ENCODE data around the gene UBAP2L. TPM values are rescaled to one million over a fixed set of nuclear protein-coding genes. Genes with fewer than 3 reads are reported as not detected.

Gene UBAP2L
- total and polyA plus RNA-seq, 9 of the 15 experiments (the other 6 are each of a cell fraction or from before 2014, with no cell fraction given): 75.0 to 245 (median 119) TPM

GRCh38 chr1:154207262-154207661, 13.5 kb upstream of the UBAP2L start:
- POLR2A ChIA-PET: interaction anchor here (0.6 to 1.7 kb wide), 10 partner anchors 8 to 217 kb away, joined by 3 to 5 read pairs (median 4); partner anchors contain the start of gene UBAP2L

More at GRCh38 chr1:154207262-154207661, 13.5 kb upstream of the UBAP2L start:
- Histone ChIP-seq H3K9me3 (replicated peaks; ENCODE audit: control insufficient read depth, insufficient read depth, low read depth, low read length) (no peaks in the 10 kb centered on the region), H3K4me3 (no peak overlapping the region), H3K4me2 (ENCODE audit: insufficient read depth, low read length) (no peak overlapping the region), H3K9me1 (ENCODE audit: control insufficient read depth, insufficient read depth, low read length) (no peaks in the 10 kb centered on the region), H4K20me1 (replicated peaks; ENCODE audit: control insufficient read depth, insufficient read depth, low read length) (no peaks in the 10 kb centered on the region; the same call in 1 of the 2 replicates), H3K79me2 (ENCODE audit: control insufficient read depth, insufficient read depth, low read length) (no peaks in the 10 kb centered on the region), H3K9ac (ENCODE audit: insufficient read depth in 1 of 2, low read depth in 2 of 2, low read length in 2 of 2) (no peak overlapping the region), H3K27ac (ENCODE audit: extremely low read depth, low read depth, low read length) (no peak overlapping the region), H3K27me3 (ENCODE audit: control insufficient read depth in 2 of 2, insufficient read depth in 2 of 2, low read length in 2 of 2) (no peaks in the 10 kb centered on the region), H3K4me1 (replicated peaks in 1 of 2; ENCODE audit: control insufficient read depth in 2 of 2, insufficient read depth in 2 of 2, low read length in 2 of 2) (no peaks in the 10 kb centered on the region), H2AFZ (ENCODE audit: low read depth, low read length) (no peak overlapping the region), H3K36me3 (ENCODE audit: control insufficient read depth, insufficient read depth, low read length) (peaks cover 49% of the 10 kb centered on the region)
- in situ Hi-C loops (cut with MboI) (no loop called here), intact Hi-C loops (cut with micrococcal nuclease) (no loop called here)
- CTCF ChIA-PET (ENCODE audit: low intra/inter-chr PET ratio): no interaction called here
- ATAC-seq: no peak
- no peak for FAIRE-seq
- WGBS (ENCODE audit: insufficient coverage, low coverage, missing lambda C conversion rate): 85% methylated on average over 9 of the region's 9 CpGs
- TF ChIP-seq MXD1 (CRISPR knock-in tag; IDR thresholded peaks at IDR 0.05; ENCODE audit: borderline replicate concordance, poor library complexity, severe bottlenecking) (no peak), ZNF551 (CRISPR knock-in tag; IDR thresholded peaks at IDR 0.05) (no peak), ZNF717 (CRISPR knock-in tag; IDR thresholded peaks at IDR 0.05) (no peak), ZNF316 (IDR thresholded peaks at IDR 0.05) (no peak), THAP7 (CRISPR knock-in tag; IDR thresholded peaks at IDR 0.05) (no peak), HNRNPLL (IDR thresholded peaks at IDR 0.05; ENCODE audit: low read depth, low read length, poor library complexity, severe bottlenecking) (no peak), PYGO2 (tag; IDR thresholded peaks at IDR 0.05) (no peak), ZHX1 (conservative IDR thresholded peaks at IDR 0.05; ENCODE audit: low read length) (no peak), ZKSCAN1 (IDR thresholded peaks at IDR 0.05; ENCODE audit: low read depth, low read length) (no peak), PRDM10 (IDR thresholded peaks at IDR 0.05; ENCODE audit: partially characterized antibody) (no peak), ZKSCAN3 (CRISPR knock-in tag; IDR thresholded peaks at IDR 0.05) (no peak), DPF2 (IDR thresholded peaks at IDR 0.05) (no peak), ZBTB9 (CRISPR knock-in tag; IDR thresholded peaks at IDR 0.05) (no peak)
- no peak for DNase-seq (ENCODE audit: extremely low read depth in 1 of 4, low spot score in 3 of 4)
- no TSS peak for BruUV-seq (replicated peaks)
